GM19372 (cell line): ENCODE data around the gene VWF.

Experiments
- ATAC-seq: cut with Tn5 transposase; IDR thresholded peaks from one replicate; pipeline ENCODE4 v1.9.1; 2021; ENCODE audit warnings: mild to moderate bottlenecking, low read depth, moderate library complexity; ENCODE audit not compliant: unreplicated experiment

The VWF gene

GRCh38 chr12:5923751-5924150 is 200.7 kb downstream of the VWF start:
- no peak for ATAC-seq

GRCh38 chr12:5923043-5923605 is 201.3 kb downstream of the VWF start:
- no peak for ATAC-seq

- ATAC-seq, result no peak
Observed at GRCh38 chr12:5921966-5922899, 202.2 kb downstream of the VWF start.

GRCh38 chr12:5921027-5921909 is 203.2 kb downstream of the VWF start:
- ATAC-seq, result no peak

DNA sequence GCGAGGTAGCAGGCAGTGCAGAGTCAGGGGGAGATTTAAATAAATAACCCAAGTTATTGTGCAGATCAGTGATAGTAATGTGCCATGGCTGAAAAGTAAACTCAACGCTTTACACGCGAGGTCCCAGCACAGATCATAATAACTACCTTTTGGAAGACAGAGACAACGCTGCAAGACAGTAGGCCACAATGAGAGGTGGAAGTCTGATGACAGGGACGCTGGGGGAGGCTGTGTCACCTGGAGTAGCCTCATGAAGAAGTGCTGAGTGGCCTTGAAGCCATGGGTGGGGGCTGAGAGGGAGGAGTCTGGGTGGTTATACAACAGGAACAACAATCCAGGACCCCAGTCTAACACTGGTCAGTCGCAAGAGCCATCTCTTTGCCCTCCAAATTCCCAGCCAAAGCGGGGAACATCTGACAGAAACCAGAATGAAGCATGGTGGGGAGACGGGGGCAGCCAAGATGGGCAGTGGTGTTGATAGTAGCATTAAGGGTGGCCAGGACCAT is 207.6 kb downstream of the VWF start:
- no peak for ATAC-seq

DNA sequence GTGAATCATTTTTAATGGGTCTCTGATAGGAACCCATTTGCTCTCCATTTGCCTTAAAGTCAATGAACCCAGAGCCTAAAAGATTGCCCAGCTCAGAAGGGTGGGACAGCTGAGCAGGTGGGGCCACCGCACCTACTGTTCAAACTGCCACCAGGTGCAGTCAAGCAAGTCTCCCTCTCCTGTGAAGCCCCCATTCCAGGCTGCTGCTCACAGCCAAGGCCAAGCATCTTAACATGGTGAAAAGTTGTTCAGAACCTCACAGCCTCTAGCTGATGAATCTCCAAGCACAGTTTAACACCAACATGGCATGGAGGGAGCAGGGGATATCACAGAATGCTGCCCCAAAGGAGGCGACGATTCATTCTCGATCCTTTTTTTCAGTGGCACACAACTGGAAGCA is 209.0 kb downstream of the VWF start:
- no peak for ATAC-seq

DNA sequence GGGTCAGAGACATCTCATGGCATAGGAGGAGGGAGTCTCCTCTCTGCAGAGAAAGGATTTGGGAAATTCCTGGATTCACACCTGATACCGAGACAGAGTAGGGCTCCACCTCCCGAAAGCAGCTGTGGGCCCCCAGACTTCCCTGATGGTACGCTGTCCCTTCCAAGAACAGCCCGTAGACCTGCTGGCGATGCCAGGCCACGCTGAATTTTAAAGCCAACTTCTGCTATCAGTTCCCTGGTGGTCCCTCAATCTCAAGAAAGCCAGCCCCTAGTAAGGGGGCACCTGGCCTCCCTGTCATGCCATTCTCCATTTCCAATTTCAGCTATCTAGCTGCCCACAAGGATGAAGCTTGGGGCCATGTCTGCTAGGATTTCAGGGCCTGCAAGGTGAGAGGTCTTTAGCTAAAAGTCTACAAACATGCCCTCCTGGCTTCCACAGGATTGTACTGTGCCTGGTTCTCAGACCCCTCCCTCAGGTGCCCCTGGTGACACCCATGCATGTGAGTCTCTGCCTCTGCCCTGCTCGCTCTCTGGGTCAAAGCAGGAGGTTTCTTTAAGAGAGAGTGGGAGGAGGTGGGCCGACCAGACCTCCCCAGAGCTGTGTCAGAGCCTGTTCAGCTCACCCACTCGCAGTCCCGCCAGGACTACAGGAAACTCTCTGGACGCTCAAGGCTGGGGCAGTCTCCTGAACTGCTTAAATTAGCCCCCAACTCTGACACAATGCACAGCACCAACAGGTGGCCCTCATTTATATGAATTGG is 209.9 kb downstream of the VWF start:
- ATAC-seq, result no peak

GRCh38 chr12:5913387-5913786 is 211.1 kb downstream of the VWF start:
- ATAC-seq, result no peak

DNA sequence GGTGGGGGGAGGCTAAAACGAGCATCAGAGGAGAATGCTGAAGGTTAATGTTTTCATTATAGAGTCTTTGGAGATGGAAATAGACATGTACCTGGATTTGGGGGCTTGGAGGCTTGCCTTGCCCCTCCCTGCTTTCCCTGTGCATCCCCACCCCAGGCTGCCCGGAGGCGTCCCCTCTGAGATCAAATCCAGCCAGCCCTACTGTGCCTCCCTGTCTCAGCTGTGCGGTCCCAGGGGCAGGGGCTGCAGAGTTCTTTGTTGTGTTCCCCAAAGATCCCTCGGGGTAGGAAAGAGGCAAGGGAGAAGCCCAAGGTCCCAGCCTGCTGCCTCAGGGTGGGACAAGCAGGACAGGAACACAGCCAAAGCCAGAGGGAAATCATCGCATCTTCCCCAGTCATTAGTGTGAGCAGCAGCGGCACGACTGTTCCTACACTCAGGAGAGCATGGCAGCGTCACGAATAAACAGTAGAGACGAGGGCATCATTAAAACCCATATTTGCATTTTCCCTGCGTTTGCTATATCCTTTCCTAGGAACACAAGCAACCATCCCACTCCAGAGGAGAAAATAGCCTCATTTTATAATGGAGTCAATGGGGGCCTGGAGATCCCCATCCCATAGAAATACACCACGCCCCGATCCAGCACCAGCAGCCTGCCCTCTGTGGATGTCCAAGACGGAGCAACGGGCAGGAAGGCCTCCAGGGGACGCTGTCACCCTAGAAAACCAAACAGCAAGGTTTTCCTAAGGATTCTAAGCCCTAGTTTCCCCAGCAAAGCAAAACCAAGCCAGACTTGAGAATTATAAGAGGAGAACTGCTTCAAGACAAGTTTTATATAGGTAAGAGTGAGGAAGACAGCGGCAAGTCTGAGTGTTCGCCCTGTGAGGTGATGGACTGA is 211.8 kb downstream of the VWF start:
- ATAC-seq, result no peak

- no peak for ATAC-seq
Observed at GRCh38 chr12:5912011-5912410, 212.5 kb downstream of the VWF start.

DNA sequence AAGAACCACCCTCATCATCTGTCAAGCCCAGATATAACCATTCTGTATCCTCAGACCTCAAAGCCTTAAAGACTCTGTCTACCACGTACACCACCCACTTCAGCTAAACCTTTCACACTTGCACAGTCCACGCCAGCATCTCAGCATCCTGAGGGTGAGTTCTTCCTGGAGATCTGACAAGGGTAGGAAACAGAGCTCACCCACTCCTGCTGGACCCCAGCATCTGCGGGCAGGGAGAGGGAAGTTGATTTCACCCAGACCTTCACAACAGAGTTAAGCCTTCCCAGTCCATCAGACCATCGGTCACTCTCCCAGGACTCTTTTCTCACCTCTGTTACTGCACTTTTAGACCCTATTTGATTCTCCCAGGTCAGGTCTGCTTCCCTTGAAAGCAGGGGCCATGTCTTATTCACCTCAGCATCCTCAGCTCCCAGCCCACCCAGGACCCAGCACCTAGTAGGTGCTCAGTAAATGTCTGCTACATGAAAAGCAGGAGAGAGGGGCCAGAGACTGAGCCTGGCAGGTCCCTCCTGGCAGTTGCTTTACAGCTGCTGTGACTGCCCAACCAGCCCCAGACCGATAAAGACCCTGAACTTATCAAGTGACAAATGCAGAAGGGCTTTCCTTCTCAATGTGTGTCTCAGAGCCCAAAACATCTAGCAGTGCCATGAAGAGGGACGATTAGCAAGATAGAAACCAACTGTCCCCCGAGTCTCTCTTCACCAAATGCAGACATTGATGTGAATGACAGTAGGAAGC is 213.5 kb downstream of the VWF start:
- ATAC-seq, result no peak

- ATAC-seq, result no peak
Observed at GRCh38 chr12:5909560-5909959, 214.9 kb downstream of the VWF start.

GRCh38 chr12:5908251-5908650 is 216.2 kb downstream of the VWF start:
- ATAC-seq, result no peak

DNA sequence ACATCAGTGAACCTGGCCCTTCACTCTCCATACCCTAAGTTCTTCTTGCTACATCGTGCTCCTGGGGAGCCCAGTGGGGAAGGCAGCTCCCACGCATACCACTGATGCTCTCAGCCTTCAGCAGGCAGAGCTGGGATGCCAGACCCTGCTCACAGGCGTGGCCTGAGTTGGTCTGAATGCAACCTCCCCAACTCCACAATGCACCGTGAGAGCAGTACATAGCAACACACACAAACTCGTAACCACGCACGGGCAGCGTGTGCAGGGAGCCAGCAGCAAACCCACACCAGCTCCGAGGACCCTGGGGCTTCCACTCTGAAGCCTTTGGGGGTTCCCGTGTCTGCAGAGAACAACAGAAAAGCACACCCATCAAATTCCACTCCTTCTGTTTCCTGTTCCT is 216.7 kb downstream of the VWF start:
- ATAC-seq, result no peak

- ATAC-seq, result no peak
Observed at GRCh38 chr12:5905757-5906156, 218.7 kb downstream of the VWF start.

- ATAC-seq, result no peak
Observed at GRCh38 chr12:5904969-5905368, 219.5 kb downstream of the VWF start.

DNA sequence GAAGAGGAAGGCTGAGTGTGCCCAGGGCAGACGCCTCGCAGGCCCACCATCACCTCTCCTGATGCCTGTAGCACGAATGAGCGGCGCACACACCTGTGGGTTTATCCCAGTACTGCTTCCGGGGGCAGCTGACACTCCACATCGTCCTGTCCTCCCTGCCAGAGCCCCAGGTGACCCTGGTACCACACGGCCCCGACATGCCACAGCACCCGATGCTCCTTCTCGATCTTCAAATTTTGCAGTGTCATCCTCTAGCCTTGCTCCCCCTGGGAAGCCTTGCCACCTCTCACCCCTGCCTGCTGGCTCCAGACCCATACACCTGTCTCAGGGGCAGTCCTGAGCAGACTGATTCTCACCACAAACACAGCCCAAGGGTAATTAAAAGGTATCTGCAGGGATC is 220.0 kb downstream of the VWF start:
- ATAC-seq, result no peak

- no peak for ATAC-seq
Observed at GRCh38 chr12:5902736-5903135, 221.7 kb downstream of the VWF start.

DNA sequence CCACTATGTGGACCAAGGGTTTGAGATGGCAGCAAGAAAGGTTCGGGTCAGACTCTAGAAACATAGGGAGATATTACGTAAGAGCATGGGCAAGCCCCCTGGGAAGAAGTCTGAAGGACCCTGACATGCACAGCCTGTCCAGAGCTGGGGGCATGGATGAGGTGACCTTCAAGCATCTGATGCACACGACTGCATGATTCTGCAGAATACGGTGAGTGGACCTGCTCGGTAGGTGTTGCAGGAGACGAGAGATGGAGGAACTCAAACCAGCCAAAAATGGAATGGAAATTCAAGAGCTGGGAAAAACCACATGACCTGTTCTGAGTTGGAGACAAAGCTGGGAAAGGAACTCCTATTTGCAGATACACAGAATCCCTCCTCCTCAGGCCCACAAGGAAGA is 223.1 kb downstream of the VWF start:
- ATAC-seq, result no peak
